CD4-positive, alpha-beta T cell treated with Interleukin-15 for 1 hour (primary cell): ENCODE data around the gene HPCAL1.

Experiments
- DNase-seq: peaks from one replicate; pipeline ENCODE4 v3.0.0-alpha.2; 2020

The HPCAL1 gene

DNA sequence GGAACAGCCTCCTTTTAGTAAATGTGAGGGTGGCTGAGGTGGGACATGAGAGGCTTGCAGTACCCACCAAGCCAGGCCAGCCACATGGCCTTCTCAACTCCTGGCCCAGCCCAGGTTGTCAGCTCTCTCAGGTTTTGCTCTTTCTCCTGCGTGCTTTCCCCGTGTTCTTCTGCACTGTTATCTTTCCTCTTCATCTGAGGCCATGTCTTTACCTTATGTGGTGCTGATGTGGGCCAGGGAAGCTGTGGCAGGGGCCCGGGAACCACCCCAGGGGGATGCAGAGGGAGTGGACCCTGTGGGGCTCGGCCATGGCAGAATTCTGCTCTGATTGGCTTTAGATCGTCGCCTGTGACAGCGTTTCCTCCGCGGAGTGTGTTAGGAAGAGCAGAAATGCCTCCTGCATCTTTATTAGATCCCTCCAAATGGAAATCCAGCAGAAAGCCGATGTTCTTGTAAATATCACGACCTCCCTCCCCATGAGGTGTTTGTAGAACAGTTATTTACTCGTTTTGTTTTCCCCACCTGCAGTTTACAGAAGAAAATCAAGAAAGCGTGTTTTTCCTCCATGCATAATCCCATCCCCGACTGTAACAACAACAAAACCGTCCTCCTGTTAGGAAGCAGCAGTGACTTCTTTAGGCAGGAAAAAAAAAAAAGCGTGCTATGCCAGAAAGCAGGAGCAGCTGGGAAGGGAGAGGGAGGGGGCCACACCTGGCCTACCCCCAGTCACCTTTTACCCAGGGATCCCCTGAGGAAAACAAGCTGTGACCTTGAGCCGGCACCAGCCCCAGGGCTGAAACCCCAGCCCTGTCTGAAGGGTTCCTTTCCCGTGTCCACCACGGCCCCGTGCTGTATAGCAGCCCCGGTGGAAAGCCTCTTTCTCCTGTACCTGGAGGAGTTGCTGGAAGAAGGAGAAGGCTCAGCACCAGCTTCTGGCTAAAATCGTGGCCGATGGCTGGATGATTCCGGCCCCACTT is 54.8 kb downstream of the HPCAL1 start:
- no peak for DNase-seq

DNA sequence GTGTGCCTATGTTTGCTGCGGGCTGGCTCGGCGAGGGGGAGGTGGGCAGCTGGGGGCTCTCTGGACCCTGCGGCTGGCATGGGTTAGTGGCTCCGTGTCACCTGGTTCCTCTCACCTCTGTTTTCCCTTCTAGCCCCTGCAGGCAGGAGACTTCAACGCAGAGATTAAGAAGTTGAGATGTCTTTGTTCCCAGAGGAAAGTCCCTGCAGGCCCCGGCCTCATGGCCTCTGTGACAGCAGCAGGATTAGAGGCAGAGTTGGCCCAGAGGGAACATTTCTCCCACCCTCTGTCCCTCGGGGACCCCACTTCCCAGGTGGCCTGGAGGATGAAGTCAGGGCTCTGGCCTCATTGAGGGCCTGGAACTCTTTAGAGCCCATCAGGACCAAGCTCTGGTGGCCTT is 56.5 kb downstream of the HPCAL1 start:
- no peak for DNase-seq

DNA sequence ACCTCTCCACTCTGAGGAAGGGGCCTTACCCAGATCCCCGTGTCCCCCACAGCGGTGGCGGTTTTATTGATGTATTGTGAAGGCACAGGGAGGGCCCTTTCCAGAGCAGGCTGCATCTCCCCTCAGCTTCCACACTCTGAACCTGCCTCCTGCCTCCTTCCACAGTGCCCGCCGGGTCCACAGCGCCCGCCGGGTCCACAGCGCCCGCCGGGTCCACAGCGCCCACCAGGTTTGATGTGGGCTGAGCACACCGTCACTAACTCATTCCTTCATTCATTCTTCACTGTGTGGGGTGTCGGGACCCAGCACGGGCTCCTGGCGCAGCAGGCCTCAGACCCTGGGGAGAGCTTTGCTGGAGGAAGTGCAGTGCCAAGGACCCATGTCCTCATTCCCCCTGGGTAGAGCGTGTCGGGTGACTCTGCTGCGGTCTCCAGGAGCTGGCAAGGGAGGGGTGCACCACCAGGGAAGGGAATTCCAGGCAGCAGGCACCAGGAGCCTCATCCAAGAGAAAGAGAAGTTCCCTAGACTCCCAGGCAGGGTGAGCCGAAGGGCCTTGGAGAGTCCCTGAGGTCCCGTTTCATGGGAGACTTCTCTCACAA is 57.1 kb downstream of the HPCAL1 start:
- no peak for DNase-seq

DNA sequence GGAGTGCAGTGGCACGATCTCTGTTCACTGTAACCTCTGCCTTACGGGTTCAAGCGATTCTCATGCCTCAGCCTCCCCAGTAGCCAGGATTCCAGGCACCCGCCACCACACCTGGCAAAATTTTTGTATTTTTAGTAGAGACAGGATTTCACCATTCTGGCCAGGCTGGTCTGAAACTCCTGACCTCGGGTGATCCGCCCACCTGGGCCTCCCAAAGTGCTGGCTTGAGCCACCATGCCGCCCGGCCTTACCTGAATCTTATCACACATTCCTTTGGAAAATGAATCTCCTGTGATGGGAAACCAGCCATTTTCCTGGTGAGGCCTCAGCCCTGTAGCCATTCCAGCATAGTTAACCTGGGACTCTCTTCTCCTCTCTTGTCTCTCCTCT is 57.8 kb downstream of the HPCAL1 start:
- no peak for DNase-seq

DNA sequence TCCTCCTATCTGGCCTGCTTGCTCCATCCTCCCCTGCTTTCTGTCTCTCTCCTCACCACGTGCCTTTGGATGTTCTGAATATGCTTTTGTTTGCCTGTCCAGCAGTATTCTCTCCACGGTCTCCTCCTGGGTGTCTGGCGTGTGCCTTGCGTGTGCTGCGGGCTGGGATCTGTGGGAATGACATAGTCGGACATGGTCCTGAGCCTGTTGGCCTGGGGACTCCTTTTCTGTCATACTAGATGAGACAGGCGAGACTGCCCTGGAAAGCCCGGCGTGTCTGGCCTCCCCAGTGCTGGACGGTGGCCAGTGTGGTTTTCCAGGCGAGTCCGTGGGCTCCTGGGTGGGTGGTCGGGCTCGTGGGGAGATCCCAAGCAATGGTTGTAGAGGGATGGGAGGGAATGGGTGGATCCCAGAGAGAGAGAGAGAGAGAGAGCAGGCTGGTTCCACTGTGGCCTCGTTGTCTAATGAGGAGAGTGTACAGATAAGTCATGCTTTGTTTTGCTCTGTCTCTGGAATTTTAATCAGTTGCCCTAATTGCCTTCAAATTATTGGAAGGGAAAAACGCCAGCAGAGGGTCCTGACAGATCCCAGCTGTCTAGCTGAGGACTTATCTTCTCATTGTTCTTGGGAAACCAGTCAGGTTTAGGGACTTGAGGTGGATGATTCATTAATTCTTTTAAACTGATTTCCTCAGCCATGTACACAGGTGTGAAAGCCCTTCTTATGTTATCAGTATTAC is 58.3 kb downstream of the HPCAL1 start:
- DNase-seq, result no peak

DNA sequence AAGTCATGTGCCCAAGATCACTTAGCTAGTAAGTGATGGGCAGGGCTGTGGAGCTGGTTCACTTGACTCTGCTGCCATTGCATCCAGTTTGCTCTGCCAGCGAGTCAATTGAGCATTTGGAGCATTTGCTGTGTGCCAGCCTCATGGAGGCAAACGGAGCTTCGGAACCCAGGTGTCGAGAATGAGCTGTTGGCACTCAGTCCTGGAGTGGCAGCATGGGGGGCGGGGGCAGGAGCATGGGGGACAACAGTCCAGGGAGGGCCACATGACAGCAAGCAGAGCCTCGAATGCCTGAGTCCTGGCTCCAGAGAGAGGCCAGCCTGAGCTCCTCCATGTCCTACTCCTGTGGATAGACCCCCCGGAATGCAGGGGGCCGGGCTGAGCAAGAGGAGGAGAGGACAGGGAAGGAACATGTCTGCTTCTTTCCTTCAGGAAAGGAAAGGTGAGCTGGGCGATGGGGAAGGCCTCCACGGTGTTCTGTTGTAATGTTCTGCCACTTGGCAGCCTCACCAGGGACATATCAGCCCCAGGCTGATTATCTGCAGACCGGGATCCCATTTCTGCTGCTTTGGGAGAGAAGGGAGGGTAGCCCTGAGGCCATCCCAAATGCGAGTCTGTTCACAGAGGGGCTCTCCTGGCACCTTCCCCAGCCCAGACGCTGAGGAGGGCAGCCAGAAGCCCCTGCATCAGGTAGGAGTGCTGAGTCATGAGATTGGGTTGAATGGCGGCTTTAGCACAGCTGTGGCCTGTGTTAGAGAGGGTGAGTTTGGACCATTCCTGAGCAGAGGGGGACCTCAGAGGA is 59.6 kb downstream of the HPCAL1 start:
- no peak for DNase-seq

GRCh38 chr2:10362898-10363454 is 60.3 kb downstream of the HPCAL1 start:
- no peak for DNase-seq

- no peak for DNase-seq
These were observed 61.3 kb downstream of the HPCAL1 start for GRCh38 chr2:10363861-10364610.

DNA sequence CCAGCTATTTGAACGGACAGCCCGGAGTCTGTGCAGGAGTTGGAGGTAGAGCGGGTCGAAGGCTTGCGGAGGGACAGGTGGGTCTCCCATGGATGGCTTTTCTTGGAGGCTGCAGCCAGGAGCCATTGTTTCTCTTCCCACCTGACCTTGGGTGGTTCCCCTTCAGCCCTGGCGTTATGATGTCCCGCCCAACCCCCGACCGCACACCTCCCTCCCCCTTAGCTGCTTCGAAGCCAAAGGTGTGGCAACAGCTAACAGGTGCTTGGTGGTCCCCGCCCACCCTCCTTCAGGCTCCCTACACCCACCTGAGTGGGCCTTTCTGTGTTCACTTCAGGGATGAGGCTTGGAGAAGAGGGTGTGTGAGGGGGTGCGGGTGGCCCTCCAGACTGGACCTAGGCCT is 62.7 kb downstream of the HPCAL1 start:
- DNase-seq, result no peak

GRCh38 chr2:10366601-10367270 is 64.0 kb downstream of the HPCAL1 start:
- no peak for DNase-seq

DNA sequence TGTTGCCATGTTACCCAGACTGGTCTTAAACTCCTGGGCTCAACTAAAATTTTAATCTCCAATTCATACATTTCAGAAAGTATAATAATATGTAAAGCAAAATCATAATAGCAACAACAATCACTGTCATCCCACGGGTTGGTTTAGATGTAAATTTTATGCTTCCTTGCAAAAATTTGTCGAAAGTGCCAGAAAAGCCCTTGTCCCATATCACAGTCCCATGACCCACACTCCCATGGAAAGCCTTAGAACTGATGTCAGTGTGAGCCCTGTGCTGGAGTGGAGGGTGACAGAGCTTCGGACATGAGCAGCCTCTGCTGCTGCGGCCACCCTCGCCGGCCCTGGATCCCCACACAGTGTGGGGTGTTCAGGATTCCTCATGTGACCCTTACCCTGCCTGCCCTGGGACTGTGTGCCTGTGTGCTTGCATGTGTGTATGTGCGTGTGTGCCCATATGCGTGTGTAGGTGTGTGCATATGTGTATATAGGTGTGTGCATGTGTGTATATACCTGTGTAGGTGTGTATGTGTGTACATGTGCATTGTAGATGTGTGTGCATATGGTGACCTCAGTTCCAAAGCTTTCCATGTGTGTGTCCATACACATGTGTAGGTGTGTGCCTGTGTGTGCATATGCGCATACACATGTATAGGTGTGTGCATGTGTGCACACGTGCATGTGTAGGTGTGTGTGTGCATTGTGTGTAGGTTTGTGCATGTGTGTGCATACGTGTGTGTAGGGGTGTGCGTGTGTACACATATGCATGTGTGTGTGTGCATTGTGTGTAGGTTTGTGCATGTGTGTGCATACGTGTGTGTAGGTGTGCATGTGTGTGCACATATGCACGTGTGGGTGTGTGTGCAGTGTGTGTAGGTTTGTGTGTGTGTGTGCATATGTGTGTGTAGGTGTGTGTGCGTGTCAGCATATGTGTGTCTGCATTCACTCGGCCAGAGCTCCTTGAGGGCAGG is 65.1 kb downstream of the HPCAL1 start:
- no peak for DNase-seq

- no peak for DNase-seq
These were observed 66.0 kb downstream of the HPCAL1 start for GRCh38 chr2:10368491-10369231.

GRCh38 chr2:10369269-10370255 is 66.9 kb downstream of the HPCAL1 start:
- no peak for DNase-seq

DNA sequence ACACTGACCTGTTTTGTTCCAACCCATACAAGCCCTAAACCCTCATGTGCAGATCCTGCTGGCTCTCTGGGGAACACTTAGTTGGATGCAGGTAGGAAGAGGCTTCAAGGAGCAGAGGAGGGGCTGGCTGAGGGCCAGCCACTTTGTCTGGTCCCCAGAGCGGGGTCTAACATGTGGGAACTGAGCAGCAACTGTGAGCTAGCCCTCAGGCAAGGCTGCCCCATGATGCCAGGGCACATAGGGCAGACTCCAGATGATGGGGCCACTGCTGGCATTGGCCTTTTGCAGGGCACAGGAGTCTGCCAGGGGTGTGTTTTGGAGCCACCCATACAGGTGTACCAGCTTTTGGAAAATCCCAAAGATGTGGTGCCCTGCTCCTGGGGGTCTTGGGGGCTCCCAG is 67.7 kb downstream of the HPCAL1 start:
- no peak for DNase-seq

GRCh38 chr2:10370895-10371294 is 68.2 kb downstream of the HPCAL1 start:
- no peak for DNase-seq

GRCh38 chr2:10371441-10372196 is 68.9 kb downstream of the HPCAL1 start:
- DNase-seq, result no peak
